Dendritic cell treated with granulocyte-macrophage colony-stimulating factor and Interleukin-4, amounts not matched to agents 40 ng/mL and 50 ng/mL, for 4 days (primary cell): ENCODE results near the gene TGFBR1.

Experiments used
- H3K27ac Mint-ChIP-seq: one replicate; pipeline ENCODE4 v1.8.0; 2022; ENCODE audit warnings: mild to moderate bottlenecking, mixed read lengths
- H3K27me3 Mint-ChIP-seq: one replicate; pipeline ENCODE4 v1.8.0; 2022; ENCODE audit warnings: mild to moderate bottlenecking, mixed read lengths
- H3K36me3 Mint-ChIP-seq: one replicate; pipeline ENCODE4 v1.8.0; 2022; ENCODE audit warnings: low read depth, mixed read lengths
- H3K4me1 Mint-ChIP-seq: one replicate; pipeline ENCODE4 v1.8.0; 2022; ENCODE audit warnings: low read depth, mixed read lengths
- H3K4me3 Mint-ChIP-seq: one replicate; pipeline ENCODE4 v1.8.0; 2022; ENCODE audit warnings: mild to moderate bottlenecking, moderate library complexity, mixed read lengths
- H3K9me3 Mint-ChIP-seq: one replicate; pipeline ENCODE4 v1.8.0; 2022; ENCODE audit warnings: mixed read lengths
- intact Hi-C: fragments of 100-400 bp; cut with micrococcal nuclease; formaldehyde crosslinking; loops from one replicate; pipeline ENCODE4 v1.15.0; 2022

Gene TGFBR1

DNA sequence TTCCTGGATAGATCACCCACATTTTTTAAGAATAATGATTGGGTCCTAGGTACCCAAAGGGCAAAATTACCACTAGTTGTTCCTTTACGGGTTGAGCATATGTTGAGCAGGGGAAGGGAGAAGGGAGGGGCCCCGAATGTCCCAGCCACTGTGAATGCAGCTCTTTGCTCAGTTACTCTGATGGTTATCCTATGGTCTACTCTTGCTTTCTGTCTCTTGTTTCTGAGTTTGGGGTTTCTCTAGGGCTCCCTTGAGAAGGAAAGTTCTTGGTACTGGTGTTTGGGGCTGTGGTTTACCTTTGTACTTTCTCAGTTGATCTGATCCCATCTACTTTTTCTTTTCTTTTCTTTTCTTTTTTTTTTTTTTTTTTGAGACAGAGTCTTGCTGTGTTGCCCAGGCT, 61.2 kb downstream of the TGFBR1 start:
- Mint-ChIP-seq H3K27ac (no peak overlapping the region), H3K4me1 (no peaks in the 10 kb centered on the region), H3K4me3 (no peak overlapping the region), H3K36me3 (no peaks in the 10 kb centered on the region), H3K27me3 (peaks cover 7% of the 10 kb centered on the region), H3K9me3 (no peaks in the 10 kb centered on the region)
- intact Hi-C loops: loop anchor here (10.0 kb wide), 1 partner anchor 1049 kb away; no protein-coding TSS in a partner anchor

DNA sequence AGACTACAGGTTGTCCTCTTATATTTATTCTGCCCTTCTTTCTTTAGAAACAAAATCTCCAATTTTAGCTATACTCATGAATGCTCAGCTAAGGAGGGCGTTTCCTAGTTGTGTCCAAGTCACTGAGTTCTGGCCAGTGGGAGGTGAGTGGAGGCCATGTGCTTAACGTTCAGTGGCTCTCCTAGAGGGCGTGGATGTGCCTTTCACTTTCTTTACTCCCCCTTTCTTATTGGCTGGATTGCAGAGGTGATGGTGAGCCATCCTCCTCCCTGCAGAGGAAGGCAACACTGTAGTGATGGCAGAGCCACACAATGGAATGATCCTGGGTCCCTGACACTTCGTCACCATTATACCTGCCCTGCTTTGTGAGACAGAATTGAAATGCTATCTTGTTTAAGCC, 62.2 kb downstream of the TGFBR1 start:
- Mint-ChIP-seq H3K36me3 (no peaks in the 10 kb centered on the region), H3K27me3 (peaks cover 7% of the 10 kb centered on the region), H3K4me3 (no peak overlapping the region), H3K4me1 (peaks cover 10% of the 10 kb centered on the region), H3K9me3 (no peaks in the 10 kb centered on the region), H3K27ac (no peak overlapping the region)
- intact Hi-C loops: loop anchor here (10.0 kb wide), 1 partner anchor 1048 kb away; no protein-coding TSS in a partner anchor

DNA sequence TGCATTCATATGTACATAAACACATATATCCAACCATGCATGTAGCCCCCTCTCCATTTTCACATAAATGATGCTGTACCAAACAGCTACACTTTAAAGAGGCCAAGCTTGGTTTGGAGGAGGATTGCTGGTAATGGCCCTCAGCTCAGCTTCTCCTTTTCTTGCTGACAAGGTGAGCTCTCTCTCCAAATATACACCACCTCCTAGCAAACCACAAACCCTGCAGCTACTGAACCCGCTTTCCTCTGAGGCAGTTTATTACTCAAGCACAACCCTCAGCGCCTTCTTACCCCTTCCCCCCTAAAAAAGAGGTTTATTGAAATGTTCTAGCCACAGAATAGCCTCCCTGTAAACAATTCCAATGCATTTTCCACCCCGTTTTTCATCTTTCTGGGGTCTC, 62.8 kb downstream of the TGFBR1 start:
- Mint-ChIP-seq H3K9me3 (no peaks in the 10 kb centered on the region), H3K4me3 (no peak overlapping the region), H3K36me3 (no peaks in the 10 kb centered on the region), H3K4me1 (peaks cover 11% of the 10 kb centered on the region), H3K27me3 (peaks cover 7% of the 10 kb centered on the region), H3K27ac (no peak overlapping the region)
- intact Hi-C loops: loop anchor here (10.0 kb wide), 1 partner anchor 1047 kb away; no protein-coding TSS in a partner anchor

DNA sequence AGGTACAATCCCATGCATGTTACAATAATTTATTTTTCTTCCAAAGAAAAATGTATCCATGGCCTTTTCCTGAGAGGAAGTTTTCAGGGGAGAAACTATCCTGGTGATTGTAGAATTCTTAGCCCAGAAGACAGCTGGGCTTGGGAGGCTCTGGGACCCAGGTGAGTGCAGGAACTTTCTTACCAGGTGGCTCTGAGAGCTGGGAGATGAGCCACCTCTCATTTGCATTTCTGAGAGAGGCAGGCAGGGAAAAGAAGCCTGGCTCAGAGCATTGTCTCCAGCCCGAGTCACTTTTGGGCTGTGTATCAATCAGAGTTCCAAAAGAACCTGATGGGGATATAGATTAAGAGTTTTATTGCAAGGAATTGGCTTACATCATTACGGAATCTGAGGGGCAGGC, 64.2 kb downstream of the TGFBR1 start:
- no peak overlapping the region for H3K27ac Mint-ChIP-seq
- no peaks in the 10 kb centered on the region for H3K9me3 Mint-ChIP-seq
- peaks cover 11% of the 10 kb centered on the region for H3K4me1 Mint-ChIP-seq
- peaks cover 7% of the 10 kb centered on the region for H3K27me3 Mint-ChIP-seq
- intact Hi-C loops: loop anchor here (10.0 kb wide), 1 partner anchor 1046 kb away; no protein-coding TSS in a partner anchor
- H3K36me3 Mint-ChIP-seq: no peaks in the 10 kb centered on the region
- H3K4me3 Mint-ChIP-seq: no peak overlapping the region

DNA sequence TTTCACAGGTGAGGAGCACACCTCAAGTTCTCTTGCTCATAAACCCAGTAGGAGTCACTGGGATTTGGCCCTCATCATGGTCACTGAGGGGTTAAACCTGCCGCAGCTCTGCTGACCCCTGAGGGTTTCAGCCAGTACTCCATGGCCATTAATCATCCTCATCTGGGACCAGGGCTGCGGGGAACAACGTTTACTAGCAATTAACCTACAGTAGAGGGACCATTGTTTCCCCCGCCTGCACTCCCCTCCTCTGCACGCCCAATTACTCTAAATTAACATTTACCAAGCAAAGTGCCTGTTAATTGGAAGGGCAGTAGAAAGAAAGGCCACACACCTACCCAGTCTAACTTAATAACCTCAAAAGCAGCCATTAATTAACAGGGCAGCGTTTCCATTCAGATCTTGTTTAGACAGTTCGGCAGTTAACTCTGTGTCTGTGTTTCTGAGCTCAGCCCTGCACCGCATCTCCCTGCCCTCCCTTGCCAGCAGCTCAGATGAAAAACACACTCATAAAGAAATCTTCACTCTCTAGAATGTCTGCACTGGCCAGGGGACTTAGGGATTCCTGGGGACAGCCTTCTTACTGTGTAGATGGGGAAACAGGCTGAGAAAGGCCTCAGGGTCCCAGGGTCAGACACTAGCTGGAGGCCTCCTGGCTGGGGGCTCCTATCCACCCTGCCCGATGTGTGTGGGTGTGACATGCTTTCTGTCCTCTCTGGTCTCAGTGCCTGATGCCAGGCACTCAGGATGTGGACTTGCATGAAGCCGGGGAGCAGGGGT, 65.3 kb downstream of the TGFBR1 start:
- H3K9me3 Mint-ChIP-seq: no peaks in the 10 kb centered on the region
- no peak overlapping the region for H3K27ac Mint-ChIP-seq
- H3K4me3 Mint-ChIP-seq: no peak overlapping the region
- H3K27me3 Mint-ChIP-seq: peaks cover 7% of the 10 kb centered on the region
- peaks cover 11% of the 10 kb centered on the region for H3K4me1 Mint-ChIP-seq
- H3K36me3 Mint-ChIP-seq: no peaks in the 10 kb centered on the region
- intact Hi-C loops: loop anchor here (10.0 kb wide), 1 partner anchor 1045 kb away; no protein-coding TSS in a partner anchor

DNA sequence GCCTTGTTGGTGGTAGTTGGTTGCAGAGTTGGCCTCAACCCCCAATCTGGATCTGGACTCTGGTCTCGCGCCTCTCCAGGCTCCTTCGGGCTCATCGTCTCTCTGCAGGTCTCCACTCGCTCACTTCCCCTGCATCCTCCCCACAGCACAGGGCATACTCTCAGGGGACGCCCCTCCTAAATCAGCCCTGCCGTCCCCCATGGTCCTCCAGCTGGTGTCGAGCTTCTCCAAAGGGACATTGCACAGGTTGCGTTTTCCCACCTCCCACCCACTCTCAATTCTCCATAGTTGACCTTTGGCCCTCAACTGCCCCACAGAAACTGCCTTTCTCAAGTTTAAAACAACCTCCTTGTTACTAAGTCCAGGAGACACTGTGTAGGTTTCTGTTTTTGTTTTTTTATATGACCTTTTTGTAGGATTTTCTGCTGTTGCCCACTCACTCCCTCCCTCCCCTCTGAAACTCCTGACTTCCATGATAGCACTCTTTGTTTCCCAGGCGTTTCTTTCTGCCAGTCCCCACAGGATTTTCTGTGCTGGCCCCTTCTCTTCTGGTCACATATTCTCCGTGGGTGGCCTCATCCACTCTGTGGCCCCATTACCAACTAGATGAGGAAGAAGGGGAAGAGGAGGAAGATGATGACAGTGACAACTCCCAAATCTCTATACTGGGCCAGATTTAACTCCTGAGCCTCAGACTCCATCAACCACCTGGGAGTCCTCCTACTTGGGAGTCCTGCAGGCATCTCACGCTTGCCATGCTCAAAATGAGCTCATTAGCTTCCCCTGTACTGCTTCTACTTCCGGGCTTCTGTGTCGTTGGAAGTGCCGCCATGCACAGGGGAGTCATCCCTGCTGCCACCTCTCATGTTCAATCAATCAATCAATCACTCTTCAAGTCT, 66.6 kb downstream of the TGFBR1 start:
- peaks cover 14% of the 10 kb centered on the region for H3K4me1 Mint-ChIP-seq
- no peak overlapping the region for H3K4me3 Mint-ChIP-seq
- no peak overlapping the region for H3K27ac Mint-ChIP-seq
- no peaks in the 10 kb centered on the region for H3K36me3 Mint-ChIP-seq
- peaks cover 7% of the 10 kb centered on the region for H3K27me3 Mint-ChIP-seq
- intact Hi-C loops: no loop called here
- no peaks in the 10 kb centered on the region for H3K9me3 Mint-ChIP-seq

DNA sequence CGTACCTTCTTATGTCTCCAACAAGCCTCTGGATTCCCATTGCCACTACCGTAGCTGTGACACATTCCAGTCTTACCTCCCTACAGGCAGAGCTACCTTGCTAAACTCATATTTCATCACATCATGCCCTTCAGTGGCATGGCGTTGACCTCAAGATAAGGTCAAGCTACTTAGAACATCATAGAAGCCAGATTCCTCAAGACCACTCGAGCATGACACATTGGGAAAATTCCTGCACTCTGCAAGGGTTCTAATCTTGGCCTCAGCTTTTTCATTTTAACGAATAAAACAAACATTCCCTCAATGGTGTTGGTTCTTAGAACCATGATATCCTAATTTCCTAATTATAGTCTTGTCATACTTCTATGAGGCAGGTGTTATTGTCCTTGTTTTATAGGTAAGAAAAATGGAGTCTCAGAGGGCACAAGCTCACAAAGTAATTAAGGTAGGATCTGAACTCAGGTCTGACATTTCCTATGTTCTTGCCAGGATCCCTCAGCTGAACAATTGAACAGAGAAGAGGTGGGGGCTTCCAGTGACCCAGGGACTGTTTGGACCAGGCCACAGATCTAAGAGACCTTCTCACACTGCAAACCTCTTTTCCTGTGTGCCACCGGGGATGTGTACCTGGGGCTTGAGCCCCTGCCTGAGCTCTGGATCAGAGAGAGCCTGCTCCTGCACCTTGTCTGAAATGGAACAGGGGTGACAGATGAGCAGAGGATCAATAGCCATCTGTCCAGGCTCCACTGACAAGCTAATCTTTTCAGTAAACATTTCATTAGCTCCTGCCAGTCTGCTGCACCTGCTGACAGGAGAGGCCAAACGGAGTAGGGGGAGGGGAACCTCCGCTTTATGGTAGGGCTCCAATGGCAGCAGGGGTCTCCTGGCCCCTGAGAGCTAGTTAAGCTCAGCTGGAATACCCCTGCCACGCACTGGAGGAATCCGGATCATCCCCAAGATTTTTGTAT, 67.5 kb downstream of the TGFBR1 start:
- Mint-ChIP-seq H3K27ac (no peak overlapping the region), H3K4me3 (no peak overlapping the region), H3K4me1 (peaks cover 15% of the 10 kb centered on the region), H3K9me3 (no peaks in the 10 kb centered on the region), H3K36me3 (no peaks in the 10 kb centered on the region), H3K27me3 (peaks cover 7% of the 10 kb centered on the region)
- intact Hi-C loops: no loop called here

DNA sequence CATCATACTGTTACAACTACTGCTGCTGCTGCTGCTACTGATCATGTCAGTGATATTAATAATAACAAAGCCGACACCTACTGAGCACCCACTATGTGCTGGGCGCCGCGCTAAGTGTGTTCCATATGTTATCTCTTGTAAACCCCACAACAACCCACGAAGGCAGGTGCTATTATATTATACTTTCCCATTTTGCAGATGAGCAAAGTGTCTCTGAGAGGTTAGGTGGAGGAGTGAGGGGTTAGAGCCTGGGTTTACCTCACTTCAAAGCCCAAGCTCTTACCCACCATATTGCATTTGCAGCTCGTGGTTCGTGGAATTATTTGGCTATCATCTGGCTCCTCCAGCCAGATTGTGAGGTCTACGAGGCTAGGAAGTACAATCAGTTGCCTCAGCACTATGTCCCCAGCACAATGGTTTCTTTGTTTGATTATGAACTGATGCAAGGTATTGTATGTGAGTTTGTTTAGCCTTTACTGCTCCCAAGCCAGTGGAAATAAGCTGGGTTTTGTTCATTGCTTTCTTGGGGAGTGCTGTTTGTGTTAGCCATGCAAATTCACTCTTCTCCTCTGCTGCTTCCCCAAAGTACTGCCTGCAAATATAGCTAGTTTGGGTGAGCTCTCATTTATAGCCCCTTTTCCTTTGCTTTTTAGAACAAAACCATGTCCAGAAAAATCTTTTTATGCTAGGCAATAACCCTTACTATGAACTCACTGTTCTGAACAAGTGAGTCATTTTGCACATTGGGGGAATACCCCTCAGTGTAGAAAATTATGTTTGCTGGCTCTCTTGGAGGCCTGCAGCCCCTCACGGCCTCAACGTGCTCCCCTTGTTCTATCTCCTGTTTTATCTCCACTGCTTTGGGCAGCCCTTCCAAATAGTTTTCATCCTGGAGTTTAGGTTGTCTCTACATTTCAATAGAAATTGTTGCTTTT, 68.9 kb downstream of the TGFBR1 start:
- Mint-ChIP-seq H3K4me1 (peaks cover 20% of the 10 kb centered on the region), H3K9me3 (no peaks in the 10 kb centered on the region), H3K4me3 (no peak overlapping the region), H3K27ac (no peak overlapping the region), H3K27me3 (peaks cover 2% of the 10 kb centered on the region), H3K36me3 (no peaks in the 10 kb centered on the region)
- intact Hi-C loops: no loop called here

DNA sequence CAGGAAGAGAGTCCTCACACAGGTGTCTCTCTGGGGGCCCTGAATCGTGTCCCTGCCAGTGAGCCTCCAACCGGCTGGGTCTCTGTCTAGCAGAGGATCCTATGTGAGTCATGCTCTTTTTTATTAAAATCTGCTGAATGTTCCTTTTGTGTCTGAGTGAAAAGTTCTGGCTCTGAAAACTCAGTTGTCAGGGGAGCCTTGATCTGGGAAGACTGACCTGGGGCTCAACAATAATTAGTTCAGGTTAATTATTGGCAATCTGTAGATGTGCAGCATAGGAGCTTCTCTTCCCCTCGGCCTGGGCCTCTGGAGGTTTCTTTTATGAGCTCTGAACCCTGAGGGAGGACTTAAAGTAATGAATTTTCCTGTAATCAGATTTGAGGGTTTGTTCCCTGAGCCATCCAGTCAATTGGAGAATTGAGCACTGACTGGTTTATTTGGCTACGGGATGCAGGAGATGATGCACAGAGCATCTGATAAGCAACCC, 71.7 kb downstream of the TGFBR1 start:
- H3K27me3 Mint-ChIP-seq: no peaks in the 10 kb centered on the region

DNA sequence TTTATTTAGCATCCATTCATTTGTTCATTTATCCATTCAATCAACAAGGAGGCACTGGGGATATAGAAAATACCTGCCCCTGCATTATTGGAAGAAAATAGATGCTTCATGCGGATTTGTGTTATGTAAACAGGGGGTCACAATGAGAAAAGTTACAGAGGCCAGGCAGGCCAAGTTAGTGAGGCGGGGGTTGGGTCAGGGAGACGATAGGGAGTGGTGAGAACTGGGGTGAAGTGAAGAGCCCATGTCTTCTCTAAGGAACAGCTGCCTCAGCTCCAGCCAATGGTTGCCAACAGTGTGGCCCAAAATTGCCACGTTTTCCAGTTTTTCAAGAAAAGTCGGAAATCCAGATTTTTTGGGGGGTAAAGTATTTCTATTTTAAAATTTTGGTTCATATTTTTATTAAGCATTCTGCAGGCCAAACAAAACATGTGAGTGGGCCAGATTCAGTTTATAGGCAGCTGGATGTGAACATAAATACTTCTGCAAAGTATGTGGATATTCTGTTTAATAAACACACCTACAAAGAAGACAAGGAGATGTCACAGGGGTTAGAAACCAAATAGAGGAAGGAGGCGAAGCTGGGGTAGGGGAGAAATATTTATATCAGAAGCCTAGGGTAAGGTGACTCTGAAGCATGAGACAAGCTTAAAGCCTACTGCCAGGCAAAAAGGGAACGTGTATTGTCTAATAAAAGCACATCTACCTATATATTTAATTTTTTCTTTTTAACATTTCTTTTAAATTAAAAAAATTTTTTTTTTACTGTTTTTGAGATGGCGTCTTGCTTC, 72.9 kb downstream of the TGFBR1 start:
- Mint-ChIP-seq H3K4me1 (peaks cover 45% of the 10 kb centered on the region), H3K4me3 (no peak overlapping the region), H3K27ac (no peak overlapping the region), H3K27me3 (no peaks in the 10 kb centered on the region), H3K36me3 (no peaks in the 10 kb centered on the region), H3K9me3 (no peaks in the 10 kb centered on the region)
- intact Hi-C loops: no loop called here

More for the DNA sequence above, 71.7 kb downstream of the TGFBR1 start:
- no peaks in the 10 kb centered on the region for H3K9me3 Mint-ChIP-seq
- peak overlapping the region; percentile 0 for H3K27ac Mint-ChIP-seq
- peaks cover 39% of the 10 kb centered on the region for H3K4me1 Mint-ChIP-seq
- H3K36me3 Mint-ChIP-seq: no peaks in the 10 kb centered on the region
- H3K4me3 Mint-ChIP-seq: no peak overlapping the region
- intact Hi-C loops: no loop called here

DNA sequence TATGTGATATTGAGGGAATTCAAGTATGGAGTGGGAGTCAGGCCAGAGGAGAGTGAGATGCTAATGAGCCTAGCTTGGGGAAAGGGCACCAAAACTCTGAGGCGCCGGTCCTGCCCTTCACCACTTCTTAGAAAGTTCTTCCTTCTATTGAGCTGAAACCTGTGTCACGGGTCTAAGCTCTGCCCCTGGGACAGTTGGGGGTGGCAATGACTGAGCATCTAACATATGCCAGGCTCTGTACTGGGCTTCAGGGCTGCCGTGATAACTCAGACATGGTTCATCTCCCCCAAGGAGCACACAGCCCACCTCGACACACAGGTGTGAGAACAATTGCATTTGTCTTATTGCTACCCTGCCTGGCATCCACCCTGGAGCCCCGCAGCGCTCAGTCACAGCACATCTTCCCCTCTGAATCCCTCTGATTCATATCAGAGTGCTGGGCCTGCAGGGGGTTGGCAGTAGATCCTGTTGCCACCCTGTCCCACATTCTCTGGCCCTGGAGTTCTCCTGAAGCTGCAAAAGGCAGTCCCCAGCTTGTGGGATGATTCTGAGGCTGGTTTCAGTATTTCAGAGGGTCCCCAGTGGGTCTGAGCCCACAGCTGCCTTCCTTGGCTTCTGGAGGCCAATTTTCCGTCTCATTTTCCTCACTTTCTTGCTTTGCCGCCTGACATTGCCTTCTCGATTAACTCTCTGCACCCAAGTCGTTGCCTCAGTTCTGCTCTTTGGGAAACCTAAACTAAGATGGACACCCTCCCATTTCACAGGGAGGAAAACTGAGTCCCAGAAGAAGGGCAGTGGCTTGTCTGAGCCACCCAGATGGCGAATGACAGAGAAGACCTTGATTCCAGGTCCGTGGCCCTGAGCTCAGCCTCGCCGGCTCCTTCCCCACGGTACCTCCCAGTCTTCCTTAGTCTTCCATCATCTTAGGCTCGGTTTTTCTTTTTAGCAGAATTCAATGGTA, 74.3 kb downstream of the TGFBR1 start:
- intact Hi-C loops: no loop called here
- Mint-ChIP-seq H3K27ac (peak overlapping the region; percentile 37), H3K27me3 (no peaks in the 10 kb centered on the region), H3K4me3 (no peak overlapping the region), H3K9me3 (no peaks in the 10 kb centered on the region), H3K4me1 (peaks cover 51% of the 10 kb centered on the region), H3K36me3 (no peaks in the 10 kb centered on the region)
